Vagina (tissue), 2 donors: ENCODE data around the gene HOTAIR. TPM values are rescaled to one million over a fixed set of nuclear protein-coding genes. Genes with fewer than 3 reads are reported as not detected.

Experiments used
- DNase-seq, 2 donors: peaks; one replicate each; pipeline ENCODE4 v3.0.0-alpha.2; 2017; ENCODE audit errors: extremely low spot score in 2 of 2
- H3K27ac ChIP-seq: fragments of 200-600 bp; sonication (generic); one replicate; pipeline ENCODE4 v1.5.1; 2019
- H3K27me3 ChIP-seq: fragments of 200-600 bp; sonication (generic); one replicate; pipeline ENCODE4 v1.5.1; 2019
- H3K36me3 ChIP-seq, 2 donors: fragments of 200-600 bp; sonication (generic); one replicate each; pipeline ENCODE4 v1.5.1; 2017 to 2019
- H3K4me1 ChIP-seq: fragments of 200-600 bp; sonication (generic); one replicate; pipeline ENCODE4 v1.5.1; 2019
- H3K4me3 ChIP-seq, 2 donors: fragments of 200-600 bp; sonication (generic); 1 replicate in 1 of 2; 2 replicates in 1 of 2; pipeline ENCODE4 v1.5.1; 2016 to 2019
- H3K9me3 ChIP-seq: fragments of 200-600 bp; sonication (generic); one replicate; pipeline ENCODE4 v1.5.1; 2019
- CTCF ChIP-seq, 3 experiments: fragments of 450-650 bp in 2 of 3; fragments of 200-600 bp in 1 of 3; sonication (generic) in 1 of 3; IDR thresholded peaks; one replicate each; pipeline ENCODE4 v1.5.1; 2017 to 2019; ENCODE audit warnings: antibody characterized with exemption in 3 of 3, mild to moderate bottlenecking in 2 of 3, moderate library complexity in 2 of 3
- POLR2A ChIP-seq, 2 donors: fragments of 450-650 bp; IDR thresholded peaks; one replicate each; pipeline ENCODE4 v1.6.1; 2017; ENCODE audit warnings: antibody characterized with exemption in 2 of 2, mild to moderate bottlenecking in 2 of 2, moderate library complexity in 2 of 2
- POLR2AphosphoS5 ChIP-seq, 2 donors: sonication (generic); formaldehyde crosslinking; IDR thresholded peaks; one replicate each; pipeline ENCODE4 v1.9.0; 2017; ENCODE audit warnings: antibody characterized with exemption in 2 of 2, mild to moderate bottlenecking in 2 of 2, low read depth in 1 of 2; ENCODE audit not compliant: insufficient read depth in 1 of 2
- intact Hi-C: fragments of 100-400 bp; cut with DNase I; formaldehyde crosslinking; loops from one replicate; pipeline ENCODE4 v1.15.1; 2023
- total RNA-seq: library from RNA; depleted of rRNA; stranded (reverse); fragments of >200 nt; gene quantifications from one replicate; pipeline ENCODE4 v1.2.3, GENCODE V29; 2016

Gene HOTAIR
- total RNA-seq, 1 donor from 2014 or later: not detected

GRCh38 chr12:53975479-53976152, 862 bp upstream of the HOTAIR start:
- peaks cover 25% of the 10 kb centered on the region for H3K27me3 ChIP-seq
- no peak for DNase-seq
- no peak for TF ChIP-seq POLR2A (IDR thresholded peaks at IDR 0.05)
- no peak for TF ChIP-seq CTCF (IDR thresholded peaks at IDR 0.05)
- no peak for TF ChIP-seq POLR2AphosphoS5 (IDR thresholded peaks at IDR 0.05; ENCODE audit: insufficient read depth in 1 of 2, low read depth in 1 of 2)
- H3K36me3 ChIP-seq: no peaks in the 10 kb centered on the region
- intact Hi-C loops: no loop called here
- no peak overlapping the region for H3K4me3 ChIP-seq
- H3K27ac ChIP-seq: no peak overlapping the region
- H3K9me3 ChIP-seq: no peaks in the 10 kb centered on the region
- H3K4me1 ChIP-seq: peaks cover 20% of the 10 kb centered on the region

- no peaks in the 10 kb centered on the region for H3K36me3 ChIP-seq
- peak overlapping the region; percentile 32 to 41 for H3K4me3 ChIP-seq
- no peak overlapping the region for H3K27ac ChIP-seq
- no peaks in the 10 kb centered on the region for H3K9me3 ChIP-seq
- peaks cover 25% of the 10 kb centered on the region for H3K27me3 ChIP-seq
- TF ChIP-seq POLR2A (IDR thresholded peaks at IDR 0.05) (no peak), POLR2AphosphoS5 (IDR thresholded peaks at IDR 0.05; ENCODE audit: insufficient read depth in 1 of 2, low read depth in 1 of 2) (no peak), CTCF (IDR thresholded peaks at IDR 0.05) (no peak)
- H3K4me1 ChIP-seq: peaks cover 20% of the 10 kb centered on the region
- intact Hi-C loops: no loop called here
- DNase-seq: no peak
Measured at GRCh38 chr12:53975064-53975471, 314 bp upstream of the HOTAIR start.

GRCh38 chr12:53973236-53974042, 1.3 kb downstream of the HOTAIR start:
- H3K4me1 ChIP-seq: peaks cover 20% of the 10 kb centered on the region
- H3K4me3 ChIP-seq: peak overlapping the region; percentile 32 to 41
- intact Hi-C loops: no loop called here
- H3K27me3 ChIP-seq: peaks cover 25% of the 10 kb centered on the region
- H3K36me3 ChIP-seq: no peaks in the 10 kb centered on the region
- no peak for DNase-seq
- H3K9me3 ChIP-seq: no peaks in the 10 kb centered on the region
- H3K27ac ChIP-seq: no peak overlapping the region
- TF ChIP-seq POLR2A (IDR thresholded peaks at IDR 0.05) (no peak), CTCF (IDR thresholded peaks at IDR 0.05) (no peak), POLR2AphosphoS5 (IDR thresholded peaks at IDR 0.05; ENCODE audit: insufficient read depth in 1 of 2, low read depth in 1 of 2) (no peak)

- no peak for TF ChIP-seq CTCF (IDR thresholded peaks at IDR 0.05)
- TF ChIP-seq POLR2AphosphoS5 (IDR thresholded peaks at IDR 0.05; ENCODE audit: insufficient read depth in 1 of 2, low read depth in 1 of 2): no peak
- TF ChIP-seq POLR2A (IDR thresholded peaks at IDR 0.05): no peak
- peaks cover 23% of the 10 kb centered on the region for H3K27me3 ChIP-seq
- H3K9me3 ChIP-seq: no peaks in the 10 kb centered on the region
- H3K27ac ChIP-seq: no peak within 1 kb of the TSS
- no peaks in the 10 kb centered on the region for H3K36me3 ChIP-seq
- intact Hi-C loops: no loop called here
- DNase-seq: no peak
- H3K4me3 ChIP-seq: peak within 1 kb of the TSS; percentile 32 to 41
- peaks cover 20% of the 10 kb centered on the region for H3K4me1 ChIP-seq
Measured at GRCh38 chr12:53972722-53973235, 2.0 kb downstream of the HOTAIR start, which contains the start of gene HOXC11. Gene HOXC11 (plus strand): TSS chr12:53973126. CDS start chr12:53973242, 116 bp downstream.
